ENCODE results near the gene LYSMD1.
A peak's percentile ranks its signal among the peaks of the same experiment; 100 is the strongest.
"Not testable (repeated sequence)": the region's sequence is repeated elsewhere in the genome, so short reads cannot be mapped to it uniquely, and the experiment has no call there.

Gene LYSMD1, protein sequence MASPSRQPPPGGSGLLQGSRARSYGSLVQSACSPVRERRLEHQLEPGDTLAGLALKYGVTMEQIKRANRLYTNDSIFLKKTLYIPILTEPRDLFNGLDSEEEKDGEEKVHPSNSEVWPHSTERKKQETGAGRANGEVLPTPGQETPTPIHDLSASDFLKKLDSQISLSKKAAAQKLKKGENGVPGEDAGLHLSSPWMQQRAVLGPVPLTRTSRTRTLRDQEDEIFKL

DNA sequence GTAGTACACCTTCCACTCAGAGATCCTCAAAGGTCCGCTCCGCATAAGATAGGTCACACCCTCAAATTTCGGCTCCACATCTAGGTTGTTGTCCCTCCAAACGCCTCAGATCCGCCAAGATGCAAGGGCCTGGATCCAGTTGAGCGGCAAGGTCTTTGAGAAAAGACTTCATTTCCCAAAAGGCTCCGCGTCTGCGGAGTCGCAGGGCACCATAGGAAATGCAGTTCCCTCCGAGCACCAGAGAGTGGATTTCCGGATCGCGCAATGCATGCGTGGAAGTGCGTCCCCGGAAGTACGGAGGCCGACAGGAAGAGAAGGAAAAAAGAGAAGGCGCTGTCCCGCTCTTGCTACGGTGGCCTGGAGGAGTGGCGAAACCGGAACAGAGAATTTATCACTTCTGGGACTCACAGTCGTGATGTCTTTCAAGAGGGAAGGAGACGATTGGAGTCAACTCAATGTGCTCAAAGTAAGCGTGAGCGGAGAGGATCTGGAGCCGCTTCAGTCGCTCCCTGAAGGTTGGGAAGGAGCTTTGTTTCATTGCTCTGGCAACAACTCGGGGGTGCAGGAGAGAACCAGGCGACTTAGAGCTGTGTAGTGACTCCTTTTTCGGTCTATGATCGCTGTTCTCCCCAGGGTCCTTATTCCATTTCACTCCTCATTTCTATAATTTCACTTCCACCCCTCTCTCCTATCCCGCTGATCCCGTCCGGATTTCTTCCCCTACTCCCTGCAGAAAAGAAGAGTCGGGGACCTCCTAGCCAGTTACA is at the start of gene LYSMD1, which contains the start of gene SCNM1:
Gene LYSMD1, minus strand, starts transcription at position 165 of the 767 bp plus-strand sequence. CDS start 644 bp downstream, outside the sequence.
Gene SCNM1, plus strand, starts transcription at position 407 of the 767 bp plus-strand sequence. Its CDS starts 9 bp downstream, at position 416.
- peak; percentile 85 to 97 for DNase-seq

DNA sequence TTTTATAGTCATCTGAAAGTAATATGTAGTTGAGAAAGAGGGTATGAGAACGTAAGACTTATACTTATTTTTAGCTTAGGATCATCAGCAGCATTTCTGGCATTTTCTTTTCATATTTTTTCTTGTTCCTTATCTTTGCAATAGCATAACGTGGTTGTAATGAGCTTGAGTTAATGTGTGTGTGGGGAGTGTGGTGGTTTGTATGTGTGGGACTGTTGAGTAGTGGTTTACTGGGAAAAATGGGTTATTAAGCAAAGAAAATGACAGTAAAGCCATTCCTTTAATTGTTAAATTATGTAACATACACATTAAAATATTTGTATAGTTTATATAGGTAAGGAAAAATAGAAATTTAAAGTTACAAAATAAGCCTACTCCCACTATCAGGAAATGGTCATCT is 47.9 kb upstream of the LYSMD1 start:
- no peak for DNase-seq

DNA sequence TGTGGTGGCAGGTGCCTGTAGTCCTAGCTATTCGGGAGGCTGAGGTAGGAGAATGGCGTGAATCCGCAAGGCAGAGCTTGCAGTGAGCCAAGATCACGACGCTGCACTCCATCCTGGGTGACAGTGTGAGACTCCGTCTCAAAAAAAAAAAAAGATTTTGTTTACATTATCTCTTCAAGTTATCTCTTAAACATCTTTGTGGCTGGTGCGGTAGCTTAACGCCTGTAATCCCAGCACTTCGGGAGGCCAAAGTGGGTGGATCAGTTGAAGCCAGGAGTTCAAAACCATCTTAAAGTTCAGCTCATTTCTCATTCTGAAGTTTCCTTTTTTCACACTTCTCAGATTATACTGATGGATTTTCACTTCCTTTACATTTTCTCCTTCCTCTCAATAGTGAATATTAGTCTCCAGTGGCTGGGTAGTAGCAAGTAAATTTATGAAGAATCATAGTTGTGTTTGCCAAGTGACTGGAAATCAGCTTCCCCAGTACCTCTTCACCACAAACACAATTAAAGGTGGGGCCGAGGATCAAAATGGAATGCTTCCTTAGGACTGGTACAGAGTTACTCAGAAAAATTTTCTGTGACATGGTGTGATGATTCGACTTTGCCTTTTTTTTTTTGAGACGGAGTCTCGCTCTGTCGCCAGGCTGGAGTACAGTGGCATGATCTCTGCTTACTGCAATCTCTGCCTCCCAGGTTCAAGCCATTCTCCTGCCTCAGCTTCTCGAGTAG is 46.4 kb upstream of the LYSMD1 start:
- no peak for DNase-seq

DNA sequence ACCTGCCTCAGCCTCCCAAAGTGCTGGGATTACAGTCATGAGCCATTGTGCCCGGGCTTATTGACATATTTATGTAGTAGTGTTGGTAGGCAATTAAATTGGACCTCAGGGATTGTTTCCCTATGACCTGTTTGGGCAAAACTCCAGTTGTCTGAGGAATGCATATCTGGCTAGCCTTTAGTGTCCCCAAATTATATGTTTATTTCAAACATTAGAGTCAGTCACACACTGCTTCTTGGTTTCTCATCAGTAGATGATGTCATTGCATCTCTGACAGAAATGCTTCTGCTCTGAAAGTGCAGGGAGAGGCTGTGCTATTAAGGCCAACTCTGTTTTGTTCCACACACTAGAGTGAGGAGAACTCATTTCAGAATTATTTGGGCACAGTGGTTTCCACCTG is 45.1 kb upstream of the LYSMD1 start:
- no peak for DNase-seq

DNA sequence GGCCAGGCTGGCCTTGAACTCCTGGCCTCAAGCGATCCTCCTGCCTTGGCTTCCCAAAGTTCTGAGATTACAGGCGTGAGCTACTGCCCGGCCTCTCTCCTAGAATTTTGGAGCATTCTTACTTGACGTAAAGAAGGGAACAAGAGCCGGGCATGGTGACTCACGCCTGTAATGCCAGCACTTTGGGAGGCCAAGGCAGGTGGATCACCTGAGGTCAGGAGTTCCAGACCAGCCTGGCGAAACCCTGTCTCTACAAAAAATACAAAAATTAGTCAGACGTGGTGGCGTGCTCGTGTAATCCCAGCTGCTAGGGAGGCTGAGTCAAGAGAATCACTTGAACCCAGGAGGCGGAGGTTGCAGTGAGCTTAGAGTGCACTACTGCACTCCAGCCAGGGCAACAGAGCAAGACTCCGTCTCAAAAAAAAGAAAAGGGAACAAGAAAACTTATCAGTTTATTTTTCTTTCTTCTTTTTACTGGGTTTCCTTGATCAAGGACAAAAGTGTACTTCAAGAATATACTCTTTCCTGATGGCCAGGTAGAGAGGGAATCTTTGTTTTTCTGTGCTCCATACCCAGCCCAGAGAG is 39.8 kb upstream of the LYSMD1 start:
- DNase-seq = not testable (repeated sequence)

DNA sequence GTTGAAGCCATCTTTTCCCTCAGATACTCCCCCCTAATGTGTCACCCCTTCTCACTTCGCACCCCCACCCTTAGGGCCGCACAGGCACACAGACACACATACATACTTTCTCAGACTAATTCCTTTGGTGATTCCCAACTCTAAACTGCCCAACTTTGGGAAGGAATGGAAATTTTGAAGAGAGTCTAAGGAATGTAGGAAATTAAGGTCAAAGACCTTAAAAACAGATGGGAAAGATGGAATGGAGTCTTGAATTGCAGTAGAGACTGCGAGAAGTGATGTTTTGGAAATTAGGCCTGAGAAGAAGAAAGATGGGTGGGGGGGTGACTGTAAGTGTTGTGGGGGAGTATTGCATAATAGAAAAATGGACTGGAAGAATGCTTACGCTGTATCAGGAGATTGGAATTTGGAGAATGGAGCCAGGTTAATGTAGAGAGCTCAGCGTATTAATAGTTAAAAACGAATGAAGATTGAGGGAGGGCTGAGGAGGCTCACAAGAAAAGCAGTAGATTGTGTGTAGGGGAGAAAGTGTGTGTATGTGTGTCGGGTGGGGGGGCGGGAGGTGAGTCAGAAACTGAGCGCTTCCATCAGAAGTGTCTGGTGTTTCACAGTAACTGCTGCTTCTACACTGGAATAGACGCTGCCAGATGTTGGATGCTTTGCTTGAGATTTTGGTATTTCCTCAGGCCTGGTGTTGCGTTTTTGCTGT is 34.3 kb upstream of the LYSMD1 start:
- no peak for DNase-seq

DNA sequence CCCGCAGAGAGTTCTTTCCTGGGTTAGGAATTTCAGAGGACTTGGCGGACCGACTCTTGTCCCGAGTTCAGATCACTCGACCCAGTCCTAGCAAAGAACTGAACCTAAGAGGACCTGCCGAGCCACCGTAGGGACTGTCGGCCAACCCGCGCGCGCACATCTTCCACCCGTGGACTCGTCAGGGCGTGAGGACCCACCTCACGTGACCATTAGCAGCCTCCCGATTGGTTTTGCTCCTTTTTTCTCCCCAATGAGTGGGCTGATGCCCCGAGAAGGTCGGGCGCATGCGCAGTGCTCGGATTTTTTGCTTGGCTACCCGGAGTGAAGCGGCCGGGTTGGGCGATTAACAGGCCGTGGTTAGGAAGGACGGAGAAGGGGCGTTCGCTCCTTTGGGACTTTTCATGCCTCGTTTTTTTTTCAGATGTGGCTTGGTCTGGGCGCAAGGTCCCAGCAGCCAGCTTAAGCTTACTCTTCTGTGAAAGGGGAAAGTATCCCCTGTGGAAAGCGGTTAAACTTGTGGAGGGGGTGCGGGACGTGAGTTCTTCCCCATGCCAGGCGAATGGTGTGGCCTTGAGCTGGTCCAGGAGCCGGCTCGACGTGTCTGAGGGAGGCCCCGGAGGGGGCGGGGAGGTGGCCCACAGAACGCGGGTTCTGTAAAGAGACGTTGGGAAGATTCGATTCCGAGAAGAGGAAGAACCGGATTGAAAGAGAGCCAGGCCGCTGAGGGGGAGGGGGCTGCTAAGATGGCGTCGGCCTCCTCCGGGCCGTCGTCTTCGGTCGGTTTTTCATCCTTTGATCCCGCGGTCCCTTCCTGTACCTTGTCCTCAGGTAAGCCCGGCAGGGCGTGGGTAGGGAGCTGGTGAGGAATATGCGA is 32.8 kb upstream of the LYSMD1 start, which contains the start of gene PIP5K1A:
Gene PIP5K1A, plus strand, starts transcription at position 299 of the 874 bp plus-strand sequence. Its CDS starts 445 bp downstream, at position 744.
- peak; percentile 94 to 98 for DNase-seq

DNA sequence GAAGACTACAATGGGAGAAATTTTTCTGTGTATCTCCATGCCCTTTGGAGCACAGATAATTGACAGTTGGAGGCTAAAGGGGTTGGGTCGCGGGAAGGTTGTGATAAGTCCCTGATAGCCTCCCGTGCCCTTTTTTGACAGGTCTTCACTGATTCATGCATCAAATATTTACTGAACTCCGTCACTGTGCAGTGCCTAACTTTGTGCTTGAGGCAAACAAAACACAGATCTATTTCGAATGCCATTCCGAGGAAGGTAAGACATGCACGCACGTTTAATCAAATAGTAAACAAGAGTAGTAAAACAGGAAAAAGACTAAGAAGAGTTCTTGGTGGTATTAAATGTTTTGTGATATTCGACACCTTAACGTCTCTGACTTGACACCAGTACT is 32.2 kb upstream of the LYSMD1 start:
- no peak for DNase-seq

DNA sequence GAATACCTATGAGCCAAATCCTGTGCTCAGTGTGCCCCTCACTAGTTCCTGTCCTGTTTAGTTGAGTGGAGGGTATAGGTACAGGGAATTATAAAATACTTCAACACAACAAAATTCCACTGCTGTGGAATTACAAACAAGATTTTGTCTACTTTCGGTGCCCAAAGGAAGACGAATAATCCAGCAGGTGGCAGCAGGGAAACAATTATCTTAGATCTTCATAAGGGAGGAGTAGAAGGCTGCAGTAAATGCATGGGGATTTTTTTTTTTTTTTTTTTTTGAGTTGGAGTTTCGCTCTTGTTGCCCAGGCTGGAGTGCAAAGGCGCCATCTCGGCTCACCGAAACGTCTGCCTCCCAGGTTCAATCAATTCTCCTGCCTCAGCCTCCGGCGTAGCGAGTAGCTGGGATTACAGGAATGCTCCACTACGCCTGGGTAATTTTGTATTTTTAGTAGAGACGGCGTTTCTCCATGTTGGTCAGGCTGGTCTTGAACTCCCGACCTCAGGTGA is 30.6 kb upstream of the LYSMD1 start:
- DNase-seq = peak in 1 of 2 donors; percentile 77

DNA sequence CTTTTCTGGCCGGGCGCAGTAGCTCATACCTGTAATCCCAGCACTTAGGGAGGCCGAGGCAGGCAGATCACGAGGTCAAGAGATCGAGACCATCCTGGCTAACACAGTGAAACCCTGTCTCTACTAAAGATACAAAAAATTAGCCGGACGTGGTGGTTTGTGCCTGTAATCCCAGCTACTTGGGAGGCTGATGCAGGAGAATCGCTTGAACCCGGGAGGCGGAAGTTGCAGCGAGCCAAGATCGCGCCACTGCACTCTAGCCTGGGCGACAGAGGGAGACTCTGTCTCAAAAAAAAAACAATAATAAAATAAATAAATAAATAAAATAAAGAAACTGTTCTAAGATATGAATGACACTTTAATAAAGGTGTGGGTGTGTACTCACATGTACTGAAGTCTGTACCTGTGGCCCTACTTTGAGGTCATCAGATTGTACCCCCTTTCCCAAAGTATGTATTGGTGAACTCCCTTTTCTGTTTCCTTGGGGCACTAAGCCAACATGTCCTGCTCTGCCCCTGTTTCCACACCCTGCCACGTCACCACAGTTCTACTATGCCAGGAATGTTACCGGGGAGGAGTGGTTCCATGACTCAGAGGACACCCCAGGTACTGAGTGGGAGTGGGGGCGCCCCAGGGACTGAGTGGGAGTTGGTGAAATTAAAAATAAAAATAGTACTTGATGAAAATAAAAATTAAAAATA is 29.3 kb upstream of the LYSMD1 start:
- DNase-seq = not testable (repeated sequence)

DNA sequence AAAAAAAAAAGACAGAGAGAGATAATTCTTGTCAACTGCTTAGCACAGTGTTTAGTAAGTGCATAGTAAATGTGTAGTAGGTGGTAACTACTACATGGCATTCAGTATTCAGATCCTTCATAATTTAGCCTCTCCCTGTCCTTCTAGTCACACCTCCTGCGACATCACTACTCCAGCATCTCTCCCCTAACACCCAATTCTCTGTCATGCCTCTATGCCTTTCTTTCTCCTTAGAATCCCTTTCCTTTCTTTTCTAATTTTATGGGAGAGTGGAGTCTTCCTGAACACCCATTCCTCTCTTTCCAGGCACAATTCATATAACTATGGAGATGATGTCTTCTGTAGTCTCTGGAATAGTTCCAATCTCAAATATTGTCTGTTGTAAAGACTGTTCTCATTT is 28.2 kb upstream of the LYSMD1 start:
- no peak for DNase-seq

DNA sequence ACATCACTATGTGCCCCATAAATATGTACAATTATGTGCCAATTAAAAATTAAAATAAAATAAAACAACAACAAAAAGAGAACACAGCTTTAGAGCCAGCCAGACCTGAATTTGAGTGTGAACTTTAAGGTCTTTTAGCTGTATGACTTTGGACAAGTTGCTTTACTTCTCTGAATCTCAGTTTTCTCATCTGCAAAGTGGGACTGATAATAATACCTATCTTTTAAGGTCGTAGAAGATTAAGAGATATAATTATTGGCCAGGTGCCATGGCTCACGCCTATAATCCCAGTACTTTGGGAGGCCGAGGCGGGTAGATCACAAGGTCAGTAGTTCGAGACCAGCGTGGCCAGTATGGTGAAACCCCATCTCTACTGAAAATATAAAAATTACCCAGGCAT is 27.6 kb upstream of the LYSMD1 start:
- no peak for DNase-seq

DNA sequence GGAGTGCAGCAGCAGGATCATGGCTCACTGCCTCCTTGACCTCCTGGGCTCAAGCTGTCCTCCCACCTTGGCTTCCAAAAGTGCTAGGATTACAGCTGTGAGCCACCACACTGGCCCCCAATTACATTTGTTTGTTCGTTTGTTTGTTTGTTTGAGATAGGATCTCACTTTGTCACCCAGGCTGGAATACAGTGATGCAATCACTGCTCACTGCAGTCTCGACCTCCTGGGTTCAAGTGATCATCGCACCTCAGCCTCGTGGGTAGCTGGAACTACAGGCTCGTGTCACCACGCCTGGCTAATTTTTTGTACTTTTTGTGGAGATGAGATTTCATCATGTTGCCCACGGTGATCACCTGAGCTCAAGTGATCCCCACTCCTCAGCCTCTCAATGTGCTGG is 26.3 kb upstream of the LYSMD1 start:
- DNase-seq = no peak

DNA sequence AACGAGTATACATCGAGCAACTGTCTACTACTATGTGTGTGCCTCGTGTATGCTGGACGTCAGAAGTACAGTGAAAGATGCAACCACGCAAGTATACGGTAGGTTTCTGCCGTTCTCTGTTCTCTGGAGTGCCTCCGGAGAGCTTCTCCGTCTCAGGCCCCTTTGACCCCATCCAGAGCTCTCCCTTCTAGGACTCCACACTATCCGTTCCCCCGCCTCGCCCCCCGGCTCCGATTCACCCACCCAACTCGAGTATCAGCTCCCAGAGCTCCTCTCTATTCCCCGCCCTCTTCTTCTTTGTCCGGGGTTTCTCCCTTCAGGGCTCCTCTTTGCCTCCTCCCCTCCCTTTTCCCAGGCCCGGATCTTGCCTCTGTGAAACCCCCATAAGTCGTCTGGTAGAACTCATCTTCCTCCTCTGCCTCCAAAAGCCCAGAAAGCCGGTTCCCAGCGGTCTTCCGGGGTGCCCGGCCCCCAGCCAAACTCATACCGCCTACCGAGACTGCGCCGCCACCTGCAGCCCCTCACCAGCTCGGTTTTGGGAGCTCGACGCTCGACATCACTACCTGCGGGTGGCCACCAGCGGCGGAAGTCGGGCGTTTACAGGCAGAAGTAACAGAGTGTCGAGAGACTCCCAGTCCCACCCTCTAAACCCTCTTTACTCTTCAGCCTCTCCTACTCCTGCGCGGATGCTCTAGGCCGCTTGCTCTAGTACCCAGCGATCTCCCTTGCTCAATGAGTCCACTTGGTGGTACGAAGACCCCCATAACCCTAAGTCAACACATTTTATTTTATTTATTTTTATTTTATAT is 24.1 kb upstream of the LYSMD1 start, which contains the start of gene VPS72:
Gene VPS72, minus strand, starts transcription at position 561 of the 809 bp plus-strand sequence. Its CDS starts 76 bp downstream, at position 485.
- peak; percentile 56 to 86 for DNase-seq

DNA sequence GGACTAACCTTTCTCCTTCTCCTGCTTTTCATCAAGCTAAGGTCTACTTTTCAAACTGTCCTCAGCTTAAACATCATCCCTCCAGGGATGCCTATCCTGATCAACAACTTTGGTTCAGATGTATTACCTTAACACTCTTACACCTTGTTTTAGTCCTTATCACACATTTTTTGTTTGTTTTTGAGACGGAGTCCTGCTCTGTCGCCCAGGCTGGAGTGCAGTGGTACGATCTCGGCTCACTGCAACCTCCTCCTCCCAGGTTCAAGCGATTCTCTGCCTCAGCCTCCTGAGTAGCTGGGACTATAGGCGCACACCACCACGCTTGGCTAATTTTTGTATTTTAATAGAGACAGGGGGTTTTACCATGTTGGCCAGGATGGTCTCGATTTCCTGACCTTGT is 23.0 kb upstream of the LYSMD1 start:
- not testable (repeated sequence) for DNase-seq

DNA sequence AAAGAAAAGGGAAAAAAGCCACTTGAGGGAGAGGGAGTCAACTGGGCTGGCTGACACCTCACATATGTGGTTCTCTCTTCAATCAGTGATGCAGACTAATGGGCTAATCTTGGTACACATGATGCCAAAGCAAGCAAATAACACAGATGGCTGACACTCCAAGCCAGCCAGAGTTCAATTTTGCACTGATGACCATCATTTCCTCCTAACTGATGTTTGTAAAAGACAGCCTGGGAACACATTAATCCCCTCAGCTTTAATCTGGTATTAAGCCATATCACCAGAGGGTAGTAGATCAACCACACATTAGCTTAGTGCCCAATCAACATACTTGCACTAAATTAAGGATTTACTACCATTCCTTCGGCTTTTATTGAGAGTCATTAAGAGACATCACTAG is 21.5 kb upstream of the LYSMD1 start:
- DNase-seq = no peak

DNA sequence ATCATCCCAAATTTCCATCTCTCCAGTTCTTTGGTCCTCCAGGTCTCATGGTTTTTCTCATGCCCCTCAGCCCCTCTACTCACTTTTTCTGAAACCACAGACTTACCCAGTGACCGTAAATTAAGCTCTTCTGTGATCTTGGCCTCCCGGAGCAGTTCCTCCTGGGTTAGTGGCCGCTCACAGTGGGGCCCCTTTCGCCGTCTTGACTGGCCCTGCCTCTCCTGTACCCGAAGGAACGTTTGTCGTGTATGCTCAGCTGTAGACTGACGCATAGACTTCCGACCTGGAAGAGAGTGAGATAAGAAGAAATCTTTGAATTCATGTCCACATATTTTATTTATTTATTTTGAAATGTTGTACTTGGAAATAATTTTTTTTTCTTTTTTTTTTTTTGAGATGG is 18.5 kb upstream of the LYSMD1 start:
- DNase-seq = no peak

DNA sequence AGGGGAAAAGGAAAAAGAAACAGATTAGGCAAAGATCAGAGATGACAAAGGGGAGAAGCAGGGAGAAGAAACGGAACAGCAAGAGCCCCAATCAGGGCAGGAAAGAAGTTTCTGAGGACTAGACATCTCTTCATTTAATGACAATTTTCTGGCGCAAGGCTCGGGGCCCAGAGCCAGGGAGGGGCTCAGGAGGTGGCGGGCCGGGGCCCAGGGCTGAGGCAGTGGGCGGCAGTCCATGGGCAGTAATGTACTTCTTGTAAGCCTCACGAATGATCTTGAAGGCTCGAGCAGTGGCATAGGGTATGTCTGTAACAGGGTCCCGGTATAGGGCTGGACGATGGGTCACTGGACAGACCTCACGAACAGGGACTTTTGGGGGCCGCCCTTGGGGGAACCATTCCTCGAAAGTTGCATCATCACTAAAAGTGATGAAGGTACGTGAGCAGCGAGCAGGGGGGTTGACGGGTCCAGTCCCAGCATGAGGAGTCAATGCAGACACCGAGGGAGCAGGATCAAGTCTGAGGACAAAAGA is 10.9 kb upstream of the LYSMD1 start:
- no peak for DNase-seq

DNA sequence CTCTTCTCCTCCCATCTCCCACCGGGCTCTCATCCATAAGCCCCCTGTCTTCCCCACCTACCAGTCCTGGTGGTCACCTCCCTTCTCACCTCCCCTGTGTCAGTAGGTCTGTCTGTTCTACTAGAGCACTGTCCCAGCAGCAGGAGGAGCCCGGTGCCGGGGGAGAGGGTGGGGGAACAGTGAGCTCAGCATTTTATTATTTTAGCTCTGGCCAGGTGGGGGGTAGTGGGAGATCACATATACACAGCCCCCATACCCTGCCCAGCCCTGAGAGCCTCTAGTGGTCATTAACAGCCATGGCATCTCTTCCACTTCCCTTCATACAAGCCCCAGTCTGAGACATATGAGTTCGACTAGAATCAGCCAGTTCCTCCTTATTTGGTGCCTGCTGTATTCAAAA is 10.2 kb upstream of the LYSMD1 start, which contains the start of gene TMOD4:
Gene TMOD4, minus strand, starts transcription at position 119 of the 400 bp plus-strand sequence. CDS start 1,106 bp downstream, outside the sequence.
- DNase-seq = peak in 1 of 2 donors; percentile 51
